OCI-LY1 (cell line): ENCODE results near the gene VWA8.

Experiments
- EZH2 ChIP-seq: fragments of 200-600 bp; sonication (generic), shearing (Covaris generic); IDR thresholded peaks from 2 replicates; pipeline ENCODE4 v1.8.0; 2017; ENCODE audit warnings: borderline replicate concordance, mixed run types, mild to moderate bottlenecking, antibody characterized with exemption, low read length, moderate library complexity, mixed read lengths
- TF ChIP-seq, protein P1 (sequence below): fragments of 200-600 bp; sonication (generic), shearing (Covaris generic); IDR thresholded peaks from 2 replicates; pipeline ENCODE4 v1.5.1; 2017; ENCODE audit warnings: mild to moderate bottlenecking, antibody characterized with exemption, low read length, moderate library complexity, mixed read lengths

GRCh38 chr13:41880966-41881365 is 79.9 kb downstream of the VWA8 start:
- TF ChIP-seq, protein P1, sequence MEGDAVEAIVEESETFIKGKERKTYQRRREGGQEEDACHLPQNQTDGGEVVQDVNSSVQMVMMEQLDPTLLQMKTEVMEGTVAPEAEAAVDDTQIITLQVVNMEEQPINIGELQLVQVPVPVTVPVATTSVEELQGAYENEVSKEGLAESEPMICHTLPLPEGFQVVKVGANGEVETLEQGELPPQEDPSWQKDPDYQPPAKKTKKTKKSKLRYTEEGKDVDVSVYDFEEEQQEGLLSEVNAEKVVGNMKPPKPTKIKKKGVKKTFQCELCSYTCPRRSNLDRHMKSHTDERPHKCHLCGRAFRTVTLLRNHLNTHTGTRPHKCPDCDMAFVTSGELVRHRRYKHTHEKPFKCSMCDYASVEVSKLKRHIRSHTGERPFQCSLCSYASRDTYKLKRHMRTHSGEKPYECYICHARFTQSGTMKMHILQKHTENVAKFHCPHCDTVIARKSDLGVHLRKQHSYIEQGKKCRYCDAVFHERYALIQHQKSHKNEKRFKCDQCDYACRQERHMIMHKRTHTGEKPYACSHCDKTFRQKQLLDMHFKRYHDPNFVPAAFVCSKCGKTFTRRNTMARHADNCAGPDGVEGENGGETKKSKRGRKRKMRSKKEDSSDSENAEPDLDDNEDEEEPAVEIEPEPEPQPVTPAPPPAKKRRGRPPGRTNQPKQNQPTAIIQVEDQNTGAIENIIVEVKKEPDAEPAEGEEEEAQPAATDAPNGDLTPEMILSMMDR = no peak
- no peak for TF ChIP-seq EZH2
